HG02763 (cell line): ENCODE measurements around the gene POU6F1.

Experiments used
- ATAC-seq: cut with Tn5 transposase; IDR thresholded peaks from one replicate; pipeline ENCODE4 v1.9.1; 2021; ENCODE audit warnings: mild to moderate bottlenecking, moderate library complexity; ENCODE audit not compliant: unreplicated experiment

Gene POU6F1

DNA sequence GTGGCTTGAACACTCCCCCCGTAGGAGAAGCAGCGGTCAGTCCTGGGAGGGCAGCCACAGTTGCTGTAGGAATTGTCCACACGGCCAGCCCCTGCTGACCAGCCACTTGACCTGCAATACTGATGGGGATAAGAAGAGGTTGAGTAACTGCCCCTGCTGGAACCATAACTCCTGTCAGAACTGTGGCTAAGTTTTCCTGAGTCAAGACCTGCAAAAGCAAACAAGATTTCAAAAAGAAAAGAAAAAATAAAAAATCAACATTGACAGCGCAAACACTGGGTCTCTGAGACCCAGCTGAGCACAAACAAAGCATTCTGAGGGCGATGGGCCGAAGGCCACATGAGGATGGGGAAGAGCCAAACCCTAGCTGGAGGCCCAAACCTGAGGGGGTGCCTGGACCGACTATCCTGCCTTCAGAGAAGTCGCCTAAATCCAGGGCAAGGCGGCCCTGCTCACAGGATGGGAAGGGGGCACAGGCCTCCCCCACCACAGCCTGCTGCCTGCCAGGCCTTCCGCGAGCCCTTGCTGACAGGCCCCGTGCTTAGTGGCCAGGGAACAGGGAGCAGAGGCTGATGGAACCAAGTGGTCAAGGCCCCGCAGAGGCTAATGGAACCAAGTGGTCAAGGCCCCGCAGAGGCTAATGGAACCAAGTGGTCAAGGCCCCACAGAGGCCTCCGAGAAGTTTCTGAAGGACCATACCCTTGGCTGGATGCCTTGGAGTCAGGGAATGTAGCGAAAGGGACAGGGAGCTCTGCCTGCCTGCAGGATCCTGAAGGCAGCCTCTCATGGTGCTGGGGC is 19.1 kb downstream of the POU6F1 start:
- no peak for ATAC-seq

GRCh38 chr12:51197736-51198567 is 19.9 kb downstream of the POU6F1 start:
- ATAC-seq = no peak

- no peak for ATAC-seq
These were observed 21.3 kb downstream of the POU6F1 start for GRCh38 chr12:51196547-51196946.

DNA sequence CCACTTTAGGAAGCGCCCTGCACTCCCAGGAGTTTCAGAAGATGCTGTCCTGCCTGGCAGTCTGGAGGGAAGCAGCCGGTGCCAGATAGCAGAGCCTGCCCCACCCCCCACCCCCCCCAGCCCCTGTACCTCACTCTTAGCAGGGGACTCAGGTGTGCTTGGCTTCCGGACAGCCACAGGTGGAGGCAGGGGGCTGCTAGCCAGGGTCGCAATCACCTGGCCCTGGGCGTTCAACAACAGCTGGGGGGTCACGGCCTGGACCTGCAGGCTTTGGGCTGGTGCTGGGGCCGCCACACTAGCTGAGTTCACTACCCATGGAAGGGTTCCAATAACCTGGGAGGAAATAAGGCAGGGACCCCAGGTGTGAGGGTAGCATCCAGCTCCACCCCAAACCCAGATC is 22.0 kb downstream of the POU6F1 start:
- no peak for ATAC-seq

- ATAC-seq = no peak
These were observed 25.6 kb downstream of the POU6F1 start for GRCh38 chr12:51192284-51192671.

DNA sequence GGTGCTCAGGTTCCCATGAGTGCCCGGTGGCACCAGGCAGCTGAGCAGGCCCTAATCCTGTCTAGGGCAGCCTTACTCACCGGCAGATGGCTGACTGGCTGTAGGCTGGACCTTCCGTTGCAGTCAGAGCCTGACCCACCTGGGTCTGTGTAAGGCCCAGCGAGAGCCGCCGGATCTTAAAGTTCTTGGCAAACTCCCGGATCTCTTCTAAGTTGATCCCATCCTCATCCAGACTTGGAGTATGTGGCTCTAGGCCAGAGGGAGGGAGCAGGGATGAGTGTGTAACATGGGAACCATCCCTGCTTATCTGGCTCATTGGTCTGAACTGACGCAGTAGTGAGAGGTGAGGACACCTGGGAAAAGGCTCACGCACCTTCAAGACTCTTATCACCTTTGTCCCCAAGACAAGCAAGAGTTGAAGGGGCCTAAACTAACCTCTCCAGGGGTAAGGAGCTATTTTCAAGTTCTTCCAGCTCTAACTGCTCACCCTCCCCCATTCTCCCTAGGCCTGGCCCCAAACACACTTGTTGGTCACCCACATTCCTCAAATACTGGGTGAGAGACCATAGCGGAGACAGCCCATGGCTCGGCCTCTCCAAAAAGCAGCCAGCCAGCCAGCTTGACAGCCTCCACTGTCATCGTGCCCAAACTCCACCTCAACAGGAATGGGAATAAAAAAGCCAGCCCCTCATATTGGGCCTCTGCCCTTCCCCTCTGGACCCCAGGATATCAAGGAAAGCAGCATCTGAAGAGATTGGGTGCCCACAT is 26.2 kb downstream of the POU6F1 start:
- ATAC-seq = no peak

GRCh38 chr12:51190820-51191219 is 27.0 kb downstream of the POU6F1 start:
- no peak for ATAC-seq

GRCh38 chr12:51189790-51190355 is 28.0 kb downstream of the POU6F1 start:
- no peak for ATAC-seq

- peak; percentile 43 for ATAC-seq
These were observed 29.4 kb downstream of the POU6F1 start for GRCh38 chr12:51188359-51189051.

DNA sequence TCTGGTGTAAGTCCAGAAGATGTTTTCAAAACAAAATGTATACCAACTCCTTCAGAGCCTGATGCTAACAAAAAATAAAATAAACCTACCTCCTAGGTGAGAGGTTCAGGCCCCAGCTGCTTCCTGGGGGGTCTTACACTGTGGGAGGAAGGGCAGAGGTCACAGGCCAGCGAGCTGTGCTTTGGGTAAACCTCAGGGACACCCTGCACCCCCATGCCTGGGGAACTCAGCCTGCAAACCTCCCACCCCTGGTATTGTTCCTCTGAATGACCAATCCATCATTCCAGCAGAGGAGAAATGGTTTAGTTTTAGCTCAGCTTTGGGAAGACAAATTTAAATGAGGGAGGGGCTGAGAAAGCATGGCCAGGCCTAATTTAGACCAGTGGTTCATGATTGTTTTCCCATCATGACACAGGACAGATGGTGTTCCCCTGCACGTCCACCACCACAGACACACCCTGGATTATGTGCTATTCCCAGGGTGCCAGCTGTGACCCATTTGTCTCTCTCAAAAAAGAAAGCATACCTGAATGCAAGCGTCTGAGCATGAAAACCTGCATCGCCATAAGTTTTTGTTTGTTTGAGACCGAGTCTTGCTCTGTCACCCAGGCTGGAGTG is 30.4 kb downstream of the POU6F1 start:
- no peak for ATAC-seq

- ATAC-seq = no peak
These were observed 31.3 kb downstream of the POU6F1 start for GRCh38 chr12:51186465-51187085.

GRCh38 chr12:51185171-51185717 is 32.6 kb downstream of the POU6F1 start:
- ATAC-seq = no peak

DNA sequence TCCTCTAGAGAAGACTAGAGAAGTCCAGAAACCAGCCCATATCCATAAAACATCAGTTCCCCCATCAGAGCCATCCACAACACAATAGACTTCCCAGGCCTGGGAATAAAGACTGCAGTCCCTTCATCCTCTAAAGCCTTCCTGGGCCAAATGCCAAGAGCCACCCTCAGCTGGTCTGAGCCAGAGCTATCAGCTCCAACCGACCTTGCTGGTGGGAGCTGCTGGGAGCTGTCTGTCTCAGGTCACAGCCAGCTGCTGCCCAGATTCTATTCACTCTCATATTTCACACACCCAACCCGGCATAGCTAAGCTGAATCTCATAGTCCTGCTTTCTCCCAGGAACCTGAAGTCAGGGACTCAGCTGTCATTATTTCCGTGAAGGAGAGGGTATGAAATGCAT is 34.0 kb downstream of the POU6F1 start:
- no peak for ATAC-seq

DNA sequence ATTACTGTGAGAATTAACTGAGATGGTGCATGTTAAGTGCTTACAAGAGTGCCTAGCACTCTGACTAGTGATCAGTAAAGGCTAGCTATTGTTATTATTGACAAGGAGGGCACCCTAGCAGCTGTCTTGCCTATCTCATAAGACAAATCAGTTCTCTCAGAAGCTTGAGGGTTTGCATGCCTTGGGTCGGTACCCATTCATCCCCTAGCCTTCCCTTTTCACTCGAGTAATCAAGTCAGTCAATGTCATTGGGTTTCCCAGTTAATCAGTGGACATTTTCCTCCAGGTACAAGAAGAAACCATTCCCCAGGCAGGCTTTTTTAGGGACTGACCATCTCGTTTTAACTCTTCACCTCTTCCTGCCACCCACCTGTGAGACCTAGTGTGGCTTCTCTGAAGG is 34.5 kb downstream of the POU6F1 start:
- ATAC-seq = no peak

DNA sequence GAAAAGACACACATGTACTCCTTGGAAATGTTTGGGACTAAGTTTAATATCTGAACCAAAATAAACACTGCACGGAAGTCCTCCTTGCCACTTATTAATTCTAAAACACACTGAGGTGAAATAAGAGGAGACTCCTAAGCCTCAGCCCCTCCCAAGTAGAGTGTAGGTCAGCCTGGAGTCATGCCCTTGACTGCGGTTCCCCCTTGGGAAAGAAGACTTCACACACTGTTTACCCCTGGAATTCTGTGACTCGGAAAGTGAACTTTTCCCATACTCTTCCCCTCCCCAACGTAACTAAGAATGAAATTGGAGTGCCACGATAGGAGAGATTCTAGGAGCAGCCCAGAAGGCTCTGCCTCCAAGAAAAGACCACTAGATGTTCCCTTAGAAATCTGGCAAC is 36.3 kb downstream of the POU6F1 start:
- ATAC-seq = no peak

DNA sequence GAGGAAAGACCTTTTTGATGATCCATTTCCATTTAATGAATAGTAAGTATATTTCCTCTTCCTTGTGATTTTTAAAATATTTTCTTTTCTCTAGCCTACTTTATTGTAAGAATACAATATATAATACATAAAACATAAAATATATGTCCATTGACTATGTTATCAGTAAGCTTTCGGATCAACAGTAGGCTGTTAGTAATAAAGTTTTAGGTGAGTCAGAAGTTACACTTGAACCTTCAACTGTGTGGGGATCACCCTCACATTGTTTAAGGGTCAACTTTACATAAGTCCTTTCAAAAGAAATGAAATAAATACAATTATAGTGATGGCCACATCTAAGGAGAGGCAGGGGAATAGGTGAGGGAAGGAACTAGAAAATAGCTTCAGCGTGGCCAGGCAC is 40.0 kb downstream of the POU6F1 start:
- no peak for ATAC-seq

DNA sequence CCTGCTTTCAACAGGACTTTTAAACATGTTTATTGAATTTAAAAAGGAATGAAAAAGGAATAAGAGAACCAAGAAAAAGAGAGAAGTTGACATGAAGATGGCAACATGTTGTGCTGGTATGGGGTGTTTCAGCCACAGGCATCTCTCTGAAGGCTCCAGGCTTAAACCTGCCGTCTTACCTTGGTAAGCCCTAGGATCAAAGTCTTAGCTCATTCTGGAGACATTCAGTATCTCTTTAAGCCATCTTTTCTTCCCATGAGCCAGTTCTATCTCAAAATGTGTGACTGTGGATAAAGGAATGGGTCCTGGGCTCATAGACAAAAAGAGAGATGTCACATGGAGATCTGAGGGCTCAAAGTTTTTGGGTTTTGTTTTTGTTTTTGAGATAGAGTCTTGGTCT is 43.4 kb downstream of the POU6F1 start:
- no peak for ATAC-seq

GRCh38 chr12:51172515-51173431 is 45.1 kb downstream of the POU6F1 start, which contains the start of gene TFCP2:
TSS of gene TFCP2 (minus strand) at chr12:51173135. CDS start at chr12:51172422, 713 bp downstream.
- peak; percentile 91 for ATAC-seq
